GM23338 (cell line): Measurements from ENCODE around the gene BTC. TPM values are rescaled to one million over a fixed set of nuclear protein-coding genes. Genes with fewer than 3 reads are reported as not detected.

Experiments
- ATAC-seq: fragments of 200-7000 bp; cut with Tn5 transposase; 3 replicates; pipeline ENCODE4 v1.9.1; 2020
- DNase-seq: peaks from one replicate; pipeline ENCODE4 v3.0.0-alpha.2; 2015; ENCODE audit warnings: low spot score
- H2AFZ ChIP-seq: fragments of 200-600 bp; sonication (generic); 2 replicates; pipeline ENCODE4 v1.8.0; 2016; ENCODE audit warnings: antibody characterized with exemption, mild to moderate bottlenecking, moderate library complexity
- H3F3A ChIP-seq: fragments of 200-600 bp; sonication (generic); replicated peaks from 2 replicates; pipeline ENCODE4 v1.8.0; 2017; ENCODE audit warnings: antibody characterized with exemption, mixed run types, low read depth
- H3K27ac ChIP-seq: fragments of 200-600 bp; sonication (generic); 2 replicates; pipeline ENCODE4 v1.6.1; 2016; ENCODE audit warnings: low read depth
- H3K27me3 ChIP-seq: fragments of 200-600 bp; sonication (generic); 2 replicates; pipeline ENCODE4 v1.8.0; 2016; ENCODE audit warnings: mild to moderate bottlenecking, mixed run types, moderate library complexity; ENCODE audit not compliant: insufficient read depth
- H3K36me3 ChIP-seq: fragments of 200-600 bp; sonication (generic); 2 replicates; pipeline ENCODE4 v1.8.0; 2016; ENCODE audit warnings: mild to moderate bottlenecking; ENCODE audit not compliant: insufficient read depth
- H3K4me1 ChIP-seq: fragments of 200-600 bp; sonication (generic); 2 replicates; pipeline ENCODE4 v1.8.0; 2016; ENCODE audit warnings: mild to moderate bottlenecking, moderate library complexity; ENCODE audit not compliant: insufficient read depth
- H3K4me2 ChIP-seq: fragments of 200-600 bp; sonication (generic); 2 replicates; pipeline ENCODE4 v1.7.1; 2017; ENCODE audit warnings: mixed run types
- H3K4me3 ChIP-seq: fragments of 200-600 bp; sonication (generic); 2 replicates; pipeline ENCODE4 v1.6.1; 2016; ENCODE audit warnings: mixed run types
- H3K79me2 ChIP-seq: fragments of 200-600 bp; sonication (generic); replicated peaks from 2 replicates; pipeline ENCODE4 v1.8.0; 2017; ENCODE audit warnings: mild to moderate bottlenecking; ENCODE audit not compliant: insufficient read depth
- H3K9me2 ChIP-seq: fragments of 200-600 bp; sonication (generic); 2 replicates; pipeline ENCODE4 v1.8.0; 2017; ENCODE audit not compliant: insufficient read depth
- H4K20me1 ChIP-seq: fragments of 200-600 bp; sonication (generic); replicated peaks from 2 replicates; pipeline ENCODE4 v1.8.0; 2017; ENCODE audit warnings: mild to moderate bottlenecking; ENCODE audit not compliant: insufficient read depth
- H3K27ac Mint-ChIP-seq: 2 replicates; pipeline ENCODE4 v1.8.0; 2020; ENCODE audit warnings: inconsistent platforms, mild to moderate bottlenecking, moderate library complexity, mixed read lengths
- H3K27me3 Mint-ChIP-seq: 3 replicates; pipeline ENCODE4 v1.8.0; 2022; ENCODE audit warnings: low read depth, mild to moderate bottlenecking, moderate library complexity, mixed read lengths, inconsistent platforms; ENCODE audit not compliant: insufficient read depth, poor library complexity
- H3K36me3 Mint-ChIP-seq: 3 replicates; pipeline ENCODE4 v1.8.0; 2021; ENCODE audit warnings: low read depth, mild to moderate bottlenecking, inconsistent platforms, moderate library complexity, mixed read lengths
- H3K4me1 Mint-ChIP-seq: 3 replicates; pipeline ENCODE4 v1.8.0; 2020; ENCODE audit warnings: mild to moderate bottlenecking, inconsistent platforms, mixed read lengths
- H3K4me3 Mint-ChIP-seq: 3 replicates; pipeline ENCODE4 v1.8.0; 2021; ENCODE audit warnings: moderate library complexity, mild to moderate bottlenecking, inconsistent platforms, mixed read lengths
- H3K9me3 Mint-ChIP-seq: 3 replicates; pipeline ENCODE4 v1.8.0; 2020; ENCODE audit warnings: moderate library complexity, mild to moderate bottlenecking, inconsistent platforms, mixed read lengths
- CREB1 ChIP-seq: fragments of 250-450 bp; sonication (Bioruptor Pico); IDR thresholded peaks from 2 replicates; pipeline ENCODE4 v1.5.0; 2020; ENCODE audit warnings: low read depth, mild to moderate bottlenecking, moderate library complexity
- EZH2 ChIP-seq: fragments of 200-600 bp; sonication (generic); IDR thresholded peaks from one replicate; pipeline ENCODE4 v1.8.0; 2017; ENCODE audit warnings: antibody characterized with exemption, mild to moderate bottlenecking, low read depth; ENCODE audit not compliant: unreplicated experiment
- JUNB ChIP-seq: IDR thresholded peaks from one replicate; pipeline ENCODE4 v1.6.1; 2016; ENCODE audit warnings: antibody characterized with exemption; ENCODE audit not compliant: unreplicated experiment
- NANOG ChIP-seq: IDR thresholded peaks from 2 replicates; pipeline ENCODE4 v1.6.1; 2016; ENCODE audit warnings: antibody characterized with exemption, borderline replicate concordance
- POLR2AphosphoS5 ChIP-seq: IDR thresholded peaks from 2 replicates; pipeline ENCODE4 v1.6.1; 2016; ENCODE audit warnings: antibody characterized with exemption, low read depth
- ZNF114 ChIP-seq: fragments of 250-450 bp; sonication (Bioruptor Pico); IDR thresholded peaks from 2 replicates; pipeline ENCODE4 v1.5.0; 2020; ENCODE audit warnings: mild to moderate bottlenecking, moderate library complexity
- ZNF331 ChIP-seq: fragments of 250-450 bp; sonication (Bioruptor Pico); IDR thresholded peaks from 2 replicates; pipeline ENCODE4 v1.5.0; 2020; ENCODE audit warnings: low read depth, mild to moderate bottlenecking, moderate library complexity
- polyA plus RNA-seq: library from polyadenylated mRNA; unstranded; fragments of >200 nt; fragmentation: Nextera tagmentation; extraction: Ambion mirVana; gene quantifications from 2 replicates; pipeline ENCODE4 v1.2.1, GENCODE V29; 2016
- total RNA-seq: library from RNA; depleted of rRNA; stranded (reverse); fragments of >200 nt; shearing (Covaris generic); gene quantifications from 2 replicates; pipeline ENCODE4 v1.2.3, GENCODE V29; 2014
- TF ChIP-seq, protein P1 (sequence below): fragments of 250-450 bp; sonication (Bioruptor Pico); IDR thresholded peaks from 2 replicates; pipeline ENCODE4 v1.5.0; 2020; ENCODE audit warnings: mild to moderate bottlenecking, moderate library complexity
- TF ChIP-seq, protein P2 (sequence below), 2 experiments: fragments of 200-600 bp in 1 of 2; sonication (generic) in 1 of 2; conservative IDR thresholded peaks; 2 replicates each; pipeline versions ENCODE4 v1.5.1 to v1.6.1; 2016 to 2017; ENCODE audit warnings: antibody characterized with exemption in 2 of 2, low read depth in 2 of 2, mild to moderate bottlenecking in 2 of 2, moderate library complexity in 1 of 2
- TF ChIP-seq, protein P3 (sequence below): IDR thresholded peaks from 2 replicates; pipeline ENCODE4 v1.6.1; 2016; ENCODE audit warnings: antibody characterized with exemption
- TF ChIP-seq, protein P4 (sequence below): IDR thresholded peaks from one replicate; pipeline ENCODE4 v1.6.1; 2018; ENCODE audit warnings: antibody characterized with exemption; ENCODE audit not compliant: unreplicated experiment

The BTC gene
- total and polyA plus RNA-seq, 2 experiments from 2014 or later: 0.18 to 0.59 TPM

DNA sequence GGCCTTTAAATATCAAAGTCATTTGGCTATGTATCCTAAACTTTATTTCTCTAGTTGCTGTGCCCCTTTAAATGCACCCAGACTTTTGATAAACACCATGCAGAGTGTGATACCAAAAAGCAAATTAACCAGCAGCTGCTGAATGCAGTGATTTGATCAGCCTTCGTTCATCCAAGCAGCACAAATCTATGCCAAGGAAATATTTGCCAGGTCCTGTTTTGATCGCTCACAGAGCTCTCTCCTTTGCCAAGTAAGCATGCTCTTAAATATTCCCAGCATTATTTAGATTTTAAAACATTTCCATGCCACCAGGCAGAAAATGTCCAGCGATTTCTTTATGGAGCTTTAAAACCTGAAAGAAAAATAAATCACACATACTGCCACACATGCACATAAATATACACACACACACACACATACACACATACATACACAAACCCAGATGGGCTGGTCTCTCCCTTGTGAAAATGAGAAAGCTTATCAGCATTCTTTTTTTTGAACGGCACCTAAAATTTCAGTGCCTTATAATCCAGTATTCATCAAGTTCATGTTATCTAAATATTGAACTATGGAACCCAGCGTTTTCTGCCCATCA, 35.7 kb downstream of the BTC start (continued):
- TF ChIP-seq, protein P1, sequence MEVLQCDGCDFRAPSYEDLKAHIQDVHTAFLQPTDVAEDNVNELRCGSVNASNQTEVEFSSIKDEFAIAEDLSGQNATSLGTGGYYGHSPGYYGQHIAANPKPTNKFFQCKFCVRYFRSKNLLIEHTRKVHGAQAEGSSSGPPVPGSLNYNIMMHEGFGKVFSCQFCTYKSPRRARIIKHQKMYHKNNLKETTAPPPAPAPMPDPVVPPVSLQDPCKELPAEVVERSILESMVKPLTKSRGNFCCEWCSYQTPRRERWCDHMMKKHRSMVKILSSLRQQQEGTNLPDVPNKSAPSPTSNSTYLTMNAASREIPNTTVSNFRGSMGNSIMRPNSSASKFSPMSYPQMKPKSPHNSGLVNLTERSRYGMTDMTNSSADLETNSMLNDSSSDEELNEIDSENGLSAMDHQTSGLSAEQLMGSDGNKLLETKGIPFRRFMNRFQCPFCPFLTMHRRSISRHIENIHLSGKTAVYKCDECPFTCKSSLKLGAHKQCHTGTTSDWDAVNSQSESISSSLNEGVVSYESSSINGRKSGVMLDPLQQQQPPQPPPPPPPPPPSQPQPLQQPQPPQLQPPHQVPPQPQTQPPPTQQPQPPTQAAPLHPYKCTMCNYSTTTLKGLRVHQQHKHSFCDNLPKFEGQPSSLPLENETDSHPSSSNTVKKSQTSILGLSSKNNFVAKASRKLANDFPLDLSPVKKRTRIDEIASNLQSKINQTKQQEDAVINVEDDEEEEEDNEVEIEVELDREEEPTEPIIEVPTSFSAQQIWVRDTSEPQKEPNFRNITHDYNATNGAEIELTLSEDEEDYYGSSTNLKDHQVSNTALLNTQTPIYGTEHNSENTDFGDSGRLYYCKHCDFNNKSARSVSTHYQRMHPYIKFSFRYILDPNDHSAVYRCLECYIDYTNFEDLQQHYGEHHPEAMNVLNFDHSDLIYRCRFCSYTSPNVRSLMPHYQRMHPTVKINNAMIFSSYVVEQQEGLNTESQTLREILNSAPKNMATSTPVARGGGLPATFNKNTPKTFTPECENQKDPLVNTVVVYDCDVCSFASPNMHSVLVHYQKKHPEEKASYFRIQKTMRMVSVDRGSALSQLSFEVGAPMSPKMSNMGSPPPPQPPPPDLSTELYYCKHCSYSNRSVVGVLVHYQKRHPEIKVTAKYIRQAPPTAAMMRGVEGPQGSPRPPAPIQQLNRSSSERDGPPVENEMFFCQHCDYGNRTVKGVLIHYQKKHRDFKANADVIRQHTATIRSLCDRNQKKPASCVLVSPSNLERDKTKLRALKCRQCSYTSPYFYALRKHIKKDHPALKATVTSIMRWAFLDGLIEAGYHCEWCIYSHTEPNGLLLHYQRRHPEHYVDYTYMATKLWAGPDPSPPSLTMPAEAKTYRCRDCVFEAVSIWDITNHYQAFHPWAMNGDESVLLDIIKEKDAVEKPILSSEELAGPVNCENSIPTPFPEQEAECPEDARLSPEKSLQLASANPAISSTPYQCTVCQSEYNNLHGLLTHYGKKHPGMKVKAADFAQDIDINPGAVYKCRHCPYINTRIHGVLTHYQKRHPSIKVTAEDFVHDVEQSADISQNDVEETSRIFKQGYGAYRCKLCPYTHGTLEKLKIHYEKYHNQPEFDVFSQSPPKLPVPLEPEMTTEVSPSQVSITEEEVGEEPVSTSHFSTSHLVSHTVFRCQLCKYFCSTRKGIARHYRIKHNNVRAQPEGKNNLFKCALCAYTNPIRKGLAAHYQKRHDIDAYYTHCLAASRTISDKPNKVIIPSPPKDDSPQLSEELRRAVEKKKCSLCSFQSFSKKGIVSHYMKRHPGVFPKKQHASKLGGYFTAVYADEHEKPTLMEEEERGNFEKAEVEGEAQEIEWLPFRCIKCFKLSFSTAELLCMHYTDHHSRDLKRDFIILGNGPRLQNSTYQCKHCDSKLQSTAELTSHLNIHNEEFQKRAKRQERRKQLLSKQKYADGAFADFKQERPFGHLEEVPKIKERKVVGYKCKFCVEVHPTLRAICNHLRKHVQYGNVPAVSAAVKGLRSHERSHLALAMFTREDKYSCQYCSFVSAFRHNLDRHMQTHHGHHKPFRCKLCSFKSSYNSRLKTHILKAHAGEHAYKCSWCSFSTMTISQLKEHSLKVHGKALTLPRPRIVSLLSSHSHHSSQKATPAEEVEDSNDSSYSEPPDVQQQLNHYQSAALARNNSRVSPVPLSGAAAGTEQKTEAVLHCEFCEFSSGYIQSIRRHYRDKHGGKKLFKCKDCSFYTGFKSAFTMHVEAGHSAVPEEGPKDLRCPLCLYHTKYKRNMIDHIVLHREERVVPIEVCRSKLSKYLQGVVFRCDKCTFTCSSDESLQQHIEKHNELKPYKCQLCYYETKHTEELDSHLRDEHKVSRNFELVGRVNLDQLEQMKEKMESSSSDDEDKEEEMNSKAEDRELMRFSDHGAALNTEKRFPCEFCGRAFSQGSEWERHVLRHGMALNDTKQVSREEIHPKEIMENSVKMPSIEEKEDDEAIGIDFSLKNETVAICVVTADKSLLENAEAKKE (CRISPR knock-in tag): no peak
- no peak for TF ChIP-seq NANOG
- no peak for TF ChIP-seq ZNF331
- TF ChIP-seq, protein P2, sequence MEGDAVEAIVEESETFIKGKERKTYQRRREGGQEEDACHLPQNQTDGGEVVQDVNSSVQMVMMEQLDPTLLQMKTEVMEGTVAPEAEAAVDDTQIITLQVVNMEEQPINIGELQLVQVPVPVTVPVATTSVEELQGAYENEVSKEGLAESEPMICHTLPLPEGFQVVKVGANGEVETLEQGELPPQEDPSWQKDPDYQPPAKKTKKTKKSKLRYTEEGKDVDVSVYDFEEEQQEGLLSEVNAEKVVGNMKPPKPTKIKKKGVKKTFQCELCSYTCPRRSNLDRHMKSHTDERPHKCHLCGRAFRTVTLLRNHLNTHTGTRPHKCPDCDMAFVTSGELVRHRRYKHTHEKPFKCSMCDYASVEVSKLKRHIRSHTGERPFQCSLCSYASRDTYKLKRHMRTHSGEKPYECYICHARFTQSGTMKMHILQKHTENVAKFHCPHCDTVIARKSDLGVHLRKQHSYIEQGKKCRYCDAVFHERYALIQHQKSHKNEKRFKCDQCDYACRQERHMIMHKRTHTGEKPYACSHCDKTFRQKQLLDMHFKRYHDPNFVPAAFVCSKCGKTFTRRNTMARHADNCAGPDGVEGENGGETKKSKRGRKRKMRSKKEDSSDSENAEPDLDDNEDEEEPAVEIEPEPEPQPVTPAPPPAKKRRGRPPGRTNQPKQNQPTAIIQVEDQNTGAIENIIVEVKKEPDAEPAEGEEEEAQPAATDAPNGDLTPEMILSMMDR (conservative IDR thresholded peaks at IDR 0.05; ENCODE audit: low read depth in 2 of 2): no peak
- TF ChIP-seq JUNB: no peak

DNA sequence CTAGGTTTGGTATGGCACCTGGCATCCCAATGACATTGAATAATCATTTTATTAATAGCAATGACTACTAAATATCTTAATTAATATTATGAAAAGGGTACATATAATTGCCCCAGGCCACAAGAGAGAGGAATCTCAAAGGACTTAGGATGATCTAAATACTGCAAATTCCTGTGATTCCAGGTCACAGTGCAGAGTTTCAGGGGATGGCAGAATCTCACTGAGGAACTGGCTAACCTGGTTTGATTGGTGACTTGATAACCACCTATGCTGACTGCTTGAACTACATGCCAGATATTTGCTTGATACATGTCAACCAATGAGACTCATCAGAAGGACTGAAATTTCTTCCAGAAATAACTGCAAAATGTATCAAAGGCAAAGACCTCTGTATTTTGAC, 37.2 kb downstream of the BTC start:
- Mint-ChIP-seq H3K36me3 (no peaks in the 10 kb centered on the region), H3K9me3 (no peaks in the 10 kb centered on the region), H3K4me3 (no peak overlapping the region), H3K27me3 (no peaks in the 10 kb centered on the region), H3K27ac (no peak overlapping the region), H3K4me1 (no peaks in the 10 kb centered on the region; the same call in 2 of the 3 replicates)
- no peak overlapping the region for H3K27ac ChIP-seq
- no peaks in the 10 kb centered on the region for H3K36me3 ChIP-seq
- DNase-seq: peak; percentile 16
- no peaks in the 10 kb centered on the region for H3K4me1 ChIP-seq
- no peak overlapping the region for H2AFZ ChIP-seq
- no peaks in the 10 kb centered on the region for H3K79me2 ChIP-seq
- ATAC-seq: no peak
- H3K4me2 ChIP-seq: no peak overlapping the region
- H3K9me2 ChIP-seq: no peaks in the 10 kb centered on the region
- no peaks in the 10 kb centered on the region for H4K20me1 ChIP-seq
- no peak overlapping the region for H3K4me3 ChIP-seq
- no peaks in the 10 kb centered on the region for H3K27me3 ChIP-seq
- H3F3A ChIP-seq: no peaks in the 10 kb centered on the region
- no peak for TF ChIP-seq ZNF114 (CRISPR knock-in tag)
- TF ChIP-seq, protein P3, sequence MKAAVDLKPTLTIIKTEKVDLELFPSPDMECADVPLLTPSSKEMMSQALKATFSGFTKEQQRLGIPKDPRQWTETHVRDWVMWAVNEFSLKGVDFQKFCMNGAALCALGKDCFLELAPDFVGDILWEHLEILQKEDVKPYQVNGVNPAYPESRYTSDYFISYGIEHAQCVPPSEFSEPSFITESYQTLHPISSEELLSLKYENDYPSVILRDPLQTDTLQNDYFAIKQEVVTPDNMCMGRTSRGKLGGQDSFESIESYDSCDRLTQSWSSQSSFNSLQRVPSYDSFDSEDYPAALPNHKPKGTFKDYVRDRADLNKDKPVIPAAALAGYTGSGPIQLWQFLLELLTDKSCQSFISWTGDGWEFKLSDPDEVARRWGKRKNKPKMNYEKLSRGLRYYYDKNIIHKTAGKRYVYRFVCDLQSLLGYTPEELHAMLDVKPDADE: no peak
- TF ChIP-seq, protein P4, sequence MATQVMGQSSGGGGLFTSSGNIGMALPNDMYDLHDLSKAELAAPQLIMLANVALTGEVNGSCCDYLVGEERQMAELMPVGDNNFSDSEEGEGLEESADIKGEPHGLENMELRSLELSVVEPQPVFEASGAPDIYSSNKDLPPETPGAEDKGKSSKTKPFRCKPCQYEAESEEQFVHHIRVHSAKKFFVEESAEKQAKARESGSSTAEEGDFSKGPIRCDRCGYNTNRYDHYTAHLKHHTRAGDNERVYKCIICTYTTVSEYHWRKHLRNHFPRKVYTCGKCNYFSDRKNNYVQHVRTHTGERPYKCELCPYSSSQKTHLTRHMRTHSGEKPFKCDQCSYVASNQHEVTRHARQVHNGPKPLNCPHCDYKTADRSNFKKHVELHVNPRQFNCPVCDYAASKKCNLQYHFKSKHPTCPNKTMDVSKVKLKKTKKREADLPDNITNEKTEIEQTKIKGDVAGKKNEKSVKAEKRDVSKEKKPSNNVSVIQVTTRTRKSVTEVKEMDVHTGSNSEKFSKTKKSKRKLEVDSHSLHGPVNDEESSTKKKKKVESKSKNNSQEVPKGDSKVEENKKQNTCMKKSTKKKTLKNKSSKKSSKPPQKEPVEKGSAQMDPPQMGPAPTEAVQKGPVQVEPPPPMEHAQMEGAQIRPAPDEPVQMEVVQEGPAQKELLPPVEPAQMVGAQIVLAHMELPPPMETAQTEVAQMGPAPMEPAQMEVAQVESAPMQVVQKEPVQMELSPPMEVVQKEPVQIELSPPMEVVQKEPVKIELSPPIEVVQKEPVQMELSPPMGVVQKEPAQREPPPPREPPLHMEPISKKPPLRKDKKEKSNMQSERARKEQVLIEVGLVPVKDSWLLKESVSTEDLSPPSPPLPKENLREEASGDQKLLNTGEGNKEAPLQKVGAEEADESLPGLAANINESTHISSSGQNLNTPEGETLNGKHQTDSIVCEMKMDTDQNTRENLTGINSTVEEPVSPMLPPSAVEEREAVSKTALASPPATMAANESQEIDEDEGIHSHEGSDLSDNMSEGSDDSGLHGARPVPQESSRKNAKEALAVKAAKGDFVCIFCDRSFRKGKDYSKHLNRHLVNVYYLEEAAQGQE: no peak
- TF ChIP-seq ZNF331: no peak
- TF ChIP-seq POLR2AphosphoS5: no peak
- no peak for TF ChIP-seq CREB1 (CRISPR knock-in tag)
- TF ChIP-seq EZH2: no peak
- no peak for TF ChIP-seq NANOG
